GM12878 (cell line): ENCODE results near the gene KCNH5. TPM values are rescaled to one million over a fixed set of nuclear protein-coding genes. Genes with fewer than 3 reads are reported as not detected.
A peak's percentile ranks its signal among the peaks of the same experiment; 100 is the strongest.

Experiments
- ATAC-seq: fragments of 200-7000 bp; cut with Tn5 transposase; 3 replicates; pipeline ENCODE4 v1.9.1; 2020; ENCODE audit warnings: mild to moderate bottlenecking, moderate library complexity
- BruUV-seq: library from RNA; stranded (reverse); fragments of 400-500 nt; replicated peaks from 2 replicates; lab custom pipeline; 2021; lab: Mats Ljungman, UMichigan
- CTCF ChIA-PET: fragments of 300-600 bp; sonication (Branson Sonifier 250); formaldehyde crosslinking; extraction: SDS; loops from one replicate; lab custom pipeline; 2021; ENCODE audit warnings: inconsistent platforms; lab: Yijun Ruan, JAX
- POLR2A ChIA-PET: fragments of 350-600 bp; formaldehyde crosslinking; extraction: SDS; loops from one replicate; lab custom pipeline; 2021; ENCODE audit warnings: inconsistent platforms; lab: Charles Lee
- RAD21 ChIA-PET: fragments of 300-600 bp; sonication (Branson Sonifier 250); formaldehyde crosslinking; loops from one replicate; lab custom pipeline; 2023; ENCODE audit warnings: antibody characterized with exemption; ENCODE audit not compliant: unreplicated experiment; lab: Charles Lee
- SMC1A ChIA-PET: fragments of 300-600 bp; sonication (Branson Sonifier 250); formaldehyde crosslinking; loops from one replicate; lab custom pipeline; 2023; ENCODE audit not compliant: unreplicated experiment, uncharacterized antibody; lab: Charles Lee
- DNase-seq: peaks from one replicate; pipeline ENCODE4 v3.0.0-alpha.2; 2011; ENCODE audit warnings: low read depth, low spot score
- FAIRE-seq: peaks from 3 replicates; lab custom pipeline; 2011; peaks lifted over from hg19 to GRCh38; lab: Jason Lieb, UNC
- H2AFZ ChIP-seq: 2 replicates; pipeline ENCODE4 v1.6.0; 2011; ENCODE audit warnings: low read depth, low read length, control low read depth; ENCODE audit not compliant: control insufficient read depth
- H3K27ac ChIP-seq: 2 replicates; pipeline ENCODE4 v1.5.1; 2011; ENCODE audit warnings: control low read depth; ENCODE audit not compliant: control insufficient read depth, insufficient read depth
- H3K27me3 ChIP-seq, 2 experiments: replicated peaks in 1 of 2; 2 replicates each; pipeline versions ENCODE4 v1.6.0 to v1.6.1; 2011; ENCODE audit warnings: low read length in 1 of 2; ENCODE audit not compliant: control insufficient read depth in 2 of 2, insufficient read depth in 2 of 2
- H3K36me3 ChIP-seq, 2 experiments: 2 replicates each; pipeline ENCODE4 v1.5.1; 2011; ENCODE audit warnings: low read length in 1 of 2; ENCODE audit not compliant: control insufficient read depth in 2 of 2, insufficient read depth in 2 of 2
- H3K4me1 ChIP-seq: 2 replicates; pipeline ENCODE4 v1.6.1; 2011; ENCODE audit warnings: mild to moderate bottlenecking, low read length, moderate library complexity, mixed read lengths; ENCODE audit not compliant: control insufficient read depth, insufficient read depth
- H3K4me2 ChIP-seq: 2 replicates; pipeline ENCODE4 v1.6.0; 2011; ENCODE audit warnings: control low read depth; ENCODE audit not compliant: control insufficient read depth, insufficient read depth
- H3K4me3 ChIP-seq: fragments of 200-600 bp; sonication (generic); 2 replicates; pipeline ENCODE4 v1.5.1; 2016
- H3K79me2 ChIP-seq: 2 replicates; pipeline ENCODE4 v1.6.0; 2011; ENCODE audit warnings: low read length; ENCODE audit not compliant: control insufficient read depth, insufficient read depth
- H3K9ac ChIP-seq: 2 replicates; pipeline ENCODE4 v1.8.0; 2011; ENCODE audit warnings: low read length, control low read depth, mixed read lengths; ENCODE audit not compliant: control insufficient read depth, insufficient read depth
- H3K9me3 ChIP-seq: replicated peaks from 3 replicates; pipeline ENCODE4 v1.5.1; 2011; ENCODE audit warnings: mild to moderate bottlenecking, low read length; ENCODE audit not compliant: control insufficient read depth, insufficient read depth
- H4K20me1 ChIP-seq: 2 replicates; pipeline ENCODE4 v1.6.0; 2011; ENCODE audit not compliant: control insufficient read depth, insufficient read depth
- BACH1 ChIP-seq: fragments of 450-650 bp; IDR thresholded peaks from 2 replicates; pipeline ENCODE4 v1.6.1; 2017; ENCODE audit warnings: mild to moderate bottlenecking, borderline replicate concordance
- CEBPB ChIP-seq, 2 experiments: fragments of 150-350 bp in 1 of 2; IDR thresholded peaks; 2 replicates each; pipeline ENCODE4 v1.6.1; 2012 to 2014; ENCODE audit warnings: low read depth in 2 of 2, low read length in 2 of 2, borderline replicate concordance in 1 of 2, inconsistent platforms in 1 of 2
- CHD1 ChIP-seq: IDR thresholded peaks from 2 replicates; pipeline ENCODE4 v1.6.1; 2012; ENCODE audit warnings: low read depth, low read length, improper control_type of control experiment
- CREB1 ChIP-seq: IDR thresholded peaks from 2 replicates; pipeline ENCODE4 v1.6.1; 2012; ENCODE audit warnings: low read depth, mild to moderate bottlenecking, inconsistent platforms
- EP300 ChIP-seq, 2 experiments: fragments of 150-350 bp in 1 of 2; IDR thresholded peaks; 2 replicates each; pipeline ENCODE4 v1.6.1; 2011 to 2012; ENCODE audit warnings: low read depth in 2 of 2, low read length in 2 of 2, borderline replicate concordance in 1 of 2, improper control_type of control experiment in 1 of 2, inconsistent platforms in 1 of 2; ENCODE audit not compliant: control insufficient read depth in 1 of 2
- ETV6 ChIP-seq, 2 experiments: fragments of 450-650 bp in 1 of 2; IDR thresholded peaks in 1 of 2; conservative IDR thresholded peaks in 1 of 2; 2 replicates each; pipeline ENCODE4 v1.6.1; 2014; ENCODE audit warnings: antibody characterized with exemption in 1 of 2, borderline replicate concordance in 1 of 2, low read depth in 1 of 2, mild to moderate bottlenecking in 1 of 2, moderate library complexity in 1 of 2
- HSF1 ChIP-seq: fragments of 150-350 bp; IDR thresholded peaks from 2 replicates; pipeline ENCODE4 v1.6.1; 2014; ENCODE audit warnings: mild to moderate bottlenecking, low read depth, low read length
- JUND ChIP-seq: IDR thresholded peaks from 2 replicates; pipeline ENCODE4 v1.6.1; 2012; ENCODE audit warnings: low read depth, mild to moderate bottlenecking, low read length, improper control_type of control experiment, moderate library complexity
- POLR2AphosphoS2 ChIP-seq: IDR thresholded peaks from 2 replicates; pipeline ENCODE4 v1.6.1; 2011; ENCODE audit warnings: low read depth, mild to moderate bottlenecking, low read length, improper control_type of control experiment, moderate library complexity
- POU2F2 ChIP-seq: IDR thresholded peaks from 3 replicates; pipeline ENCODE4 v1.6.1; 2011; ENCODE audit warnings: low read depth, mild to moderate bottlenecking, low read length, borderline replicate concordance
- REST ChIP-seq: IDR thresholded peaks from 2 replicates; pipeline ENCODE4 v1.6.1; 2012; ENCODE audit warnings: mild to moderate bottlenecking, low read depth, low read length
- SMAD5 ChIP-seq: IDR thresholded peaks from 2 replicates; pipeline ENCODE4 v1.6.1; 2016; ENCODE audit warnings: antibody characterized with exemption, low read depth
- ZNF217 ChIP-seq: fragments of 450-650 bp; IDR thresholded peaks from 2 replicates; pipeline ENCODE4 v1.6.1; 2017; ENCODE audit warnings: antibody characterized with exemption, mild to moderate bottlenecking
- WGBS: methylation state at CpG from one replicate; pipeline ENCODE4 v1.1.6; 2016; ENCODE audit warnings: low lambda C conversion rate; ENCODE audit not compliant: insufficient replicate concordance, insufficient coverage; ENCODE audit errors: missing lambda C conversion rate; 5-methylcytosine and 5-hydroxymethylcytosine counted together
- in situ Hi-C: fragments of 300-500 bp; cut with MboI; formaldehyde crosslinking; loops from 9 replicates; pipeline ENCODE4 v1.14.3; 2018; ENCODE audit warnings: mixed read lengths
- intact Hi-C: fragments of 100-400 bp; cut with micrococcal nuclease; formaldehyde crosslinking; loops from one replicate; pipeline ENCODE4 v1.14.2; 2022; ENCODE audit not compliant: unreplicated experiment
- polyA plus RNA-seq, 11 experiments: library from polyadenylated mRNA; depleted of rRNA in 4 of 11; unstranded in 6 of 11; stranded (reverse) in 5 of 11; fragments of >200 nt; fragmentation: Nextera tagmentation in 4 of 11; fragmentation: Illumina TruSeq in 1 of 11; extraction: Ambion mirVana in 4 of 11; extraction: Trizol in 1 of 11; gene quantifications; 1 replicate in 1 of 11; 2 replicates in 10 of 11; pipeline versions ENCODE4 v1.2.1 to v1.2.3, GENCODE V29; 2011 to 2016; ENCODE audit warnings: inconsistent platforms in 2 of 11, missing spikeins in 2 of 11, low read depth in 1 of 11
- total RNA-seq, 4 experiments: library from RNA; depleted of rRNA in 3 of 4; stranded (reverse); fragments of >200 nt in 3 of 4; fragmentation: Illumina TruSeq in 1 of 4; extraction: Trizol in 1 of 4; gene quantifications; 2 replicates each; pipeline versions ENCODE4 v1.2.1 to v1.2.3, GENCODE V29; 2013 to 2021

The KCNH5 gene
- total and polyA plus RNA-seq, 10 of the 15 experiments (the other 5 are each of a cell fraction or from before 2014, with no cell fraction given) = under 0.01 to 0.04 (median 0.04) TPM; not detected in 7

- FAIRE-seq = peak; percentile 76
- BruUV-seq = no TSS peak
- no peak overlapping the region for H3K9ac ChIP-seq
- CTCF ChIA-PET = no interaction called here
- intact Hi-C loops = no loop called here
- POLR2A ChIA-PET = no interaction called here
- no peaks in the 10 kb centered on the region for H3K9me3 ChIP-seq
- no peaks in the 10 kb centered on the region for H3K36me3 ChIP-seq
- no peak overlapping the region for H3K4me2 ChIP-seq
- no peaks in the 10 kb centered on the region for H3K4me1 ChIP-seq
- no peaks in the 10 kb centered on the region for H4K20me1 ChIP-seq
- RAD21 ChIA-PET = interaction anchor here (1.0 kb wide), 1 partner anchor 12 kb away, joined by 3 read pairs; no protein-coding TSS in a partner anchor
- in situ Hi-C loops = no loop called here
- DNase-seq = no peak
- SMC1A ChIA-PET = no interaction called here
- H3K79me2 ChIP-seq = no peaks in the 10 kb centered on the region
- no peak overlapping the region for H3K4me3 ChIP-seq
- no peak overlapping the region for H2AFZ ChIP-seq
- no peak overlapping the region for H3K27ac ChIP-seq
- peak; percentile 42; the same call in 2 of the 3 replicates for ATAC-seq
- WGBS = 0% methylated on average over 2 of the region's 2 CpGs
- no peaks in the 10 kb centered on the region for H3K27me3 ChIP-seq
- TF ChIP-seq JUND = no peak
- no peak for TF ChIP-seq BACH1
- no peak for TF ChIP-seq EP300 (IDR thresholded peaks at IDR 0.05; ENCODE audit: borderline replicate concordance in 1 of 2, control insufficient read depth in 1 of 2, low read depth in 2 of 2, low read length in 2 of 2)
These were observed 38.7 kb downstream of the KCNH5 start for GRCh38 chr14:63006531-63006930.

- ChIA-PET POLR2A (no interaction called here), CTCF (no interaction called here), RAD21 (no interaction called here), SMC1A (no interaction called here)
- H4K20me1 ChIP-seq = no peaks in the 10 kb centered on the region
- no peak overlapping the region for H3K4me3 ChIP-seq
- H2AFZ ChIP-seq = no peak overlapping the region
- no peaks in the 10 kb centered on the region for H3K27me3 ChIP-seq
- H3K79me2 ChIP-seq = no peaks in the 10 kb centered on the region
- H3K4me2 ChIP-seq = no peak overlapping the region
- intact Hi-C loops = no loop called here
- in situ Hi-C loops = no loop called here
- H3K4me1 ChIP-seq = no peaks in the 10 kb centered on the region
- H3K9ac ChIP-seq = no peak overlapping the region
- no peak overlapping the region for H3K27ac ChIP-seq
- H3K9me3 ChIP-seq = no peaks in the 10 kb centered on the region
- no TSS peak for BruUV-seq
- FAIRE-seq = no peak
- DNase-seq = no peak
- no peak for ATAC-seq
- H3K36me3 ChIP-seq = no peaks in the 10 kb centered on the region
- TF ChIP-seq ETV6 (conservative IDR thresholded peaks at IDR 0.05 in 1 of 2, IDR thresholded peaks at IDR 0.05 in 1 of 2; ENCODE audit: borderline replicate concordance in 1 of 2, low read depth in 1 of 2) (no peak), CEBPB (IDR thresholded peaks at IDR 0.05; ENCODE audit: borderline replicate concordance in 1 of 2, low read depth in 2 of 2, low read length in 2 of 2) (no peak), CHD1 (no peak), SMAD5 (no peak), HSF1 (no peak), POU2F2 (no peak), CREB1 (no peak), POLR2AphosphoS2 (no peak), ZNF217 (no peak), REST (no peak)
These were observed 51.2 kb downstream of the KCNH5 start for GRCh38 chr14:62994096-62994495.
